ENCODE measurements around the gene S100A14.

DNA sequence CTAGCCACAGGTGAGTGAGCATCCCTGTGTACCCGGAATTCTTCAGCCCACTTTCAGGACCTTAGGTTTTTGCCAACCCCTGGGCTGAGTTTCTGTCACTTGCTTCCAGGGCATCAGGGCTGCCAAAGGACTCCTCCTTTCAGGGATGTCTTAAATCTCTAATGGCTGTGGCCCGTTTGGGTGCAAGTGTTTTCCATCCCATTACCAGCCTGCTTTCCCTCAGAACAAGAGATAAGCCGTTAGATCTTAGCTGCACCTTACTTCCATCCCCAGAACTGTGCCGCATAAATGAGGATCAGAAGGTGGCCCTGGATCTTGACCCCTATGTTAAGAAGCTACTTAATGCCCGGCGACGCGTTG is 43.0 kb upstream of the S100A14 start:
- TF ChIP-seq, protein P1, sequence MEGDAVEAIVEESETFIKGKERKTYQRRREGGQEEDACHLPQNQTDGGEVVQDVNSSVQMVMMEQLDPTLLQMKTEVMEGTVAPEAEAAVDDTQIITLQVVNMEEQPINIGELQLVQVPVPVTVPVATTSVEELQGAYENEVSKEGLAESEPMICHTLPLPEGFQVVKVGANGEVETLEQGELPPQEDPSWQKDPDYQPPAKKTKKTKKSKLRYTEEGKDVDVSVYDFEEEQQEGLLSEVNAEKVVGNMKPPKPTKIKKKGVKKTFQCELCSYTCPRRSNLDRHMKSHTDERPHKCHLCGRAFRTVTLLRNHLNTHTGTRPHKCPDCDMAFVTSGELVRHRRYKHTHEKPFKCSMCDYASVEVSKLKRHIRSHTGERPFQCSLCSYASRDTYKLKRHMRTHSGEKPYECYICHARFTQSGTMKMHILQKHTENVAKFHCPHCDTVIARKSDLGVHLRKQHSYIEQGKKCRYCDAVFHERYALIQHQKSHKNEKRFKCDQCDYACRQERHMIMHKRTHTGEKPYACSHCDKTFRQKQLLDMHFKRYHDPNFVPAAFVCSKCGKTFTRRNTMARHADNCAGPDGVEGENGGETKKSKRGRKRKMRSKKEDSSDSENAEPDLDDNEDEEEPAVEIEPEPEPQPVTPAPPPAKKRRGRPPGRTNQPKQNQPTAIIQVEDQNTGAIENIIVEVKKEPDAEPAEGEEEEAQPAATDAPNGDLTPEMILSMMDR (CRISPR knock-in tag; IDR thresholded peaks at IDR 0.05), result no peak
- TF ChIP-seq NR3C1 (CRISPR knock-in tag; IDR thresholded peaks at IDR 0.05) (no peak), MATR3 (CRISPR knock-in tag; IDR thresholded peaks at IDR 0.05) (no peak)
- TF ChIP-seq, protein P2, sequence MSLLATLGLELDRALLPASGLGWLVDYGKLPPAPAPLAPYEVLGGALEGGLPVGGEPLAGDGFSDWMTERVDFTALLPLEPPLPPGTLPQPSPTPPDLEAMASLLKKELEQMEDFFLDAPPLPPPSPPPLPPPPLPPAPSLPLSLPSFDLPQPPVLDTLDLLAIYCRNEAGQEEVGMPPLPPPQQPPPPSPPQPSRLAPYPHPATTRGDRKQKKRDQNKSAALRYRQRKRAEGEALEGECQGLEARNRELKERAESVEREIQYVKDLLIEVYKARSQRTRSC (CRISPR knock-in tag; IDR thresholded peaks at IDR 0.05; ENCODE audit: low read depth), result no peak

All from HepG2 (cell line).